ENCODE results near the gene MYCL.
A peak's percentile ranks its signal among the peaks of the same experiment; 100 is the strongest.
"Not testable (repeated sequence)": the region's sequence is repeated elsewhere in the genome, so short reads cannot be mapped to it uniquely, and the experiment has no call there.

MYCL gene

GRCh38 chr1:39885516-39885915, 16.2 kb downstream of the MYCL start:
- Histone ChIP-seq H3K4me3 (no peak overlapping the region), H3K27ac (no peak overlapping the region)
- DNase-seq (ENCODE audit: low spot score) = no peak
- no peak for TF ChIP-seq CTCF (IDR thresholded peaks at IDR 0.05)

GRCh38 chr1:39882152-39882551, 19.6 kb downstream of the MYCL start:
- no peak for TF ChIP-seq CTCF (IDR thresholded peaks at IDR 0.05)
- Histone ChIP-seq H3K27ac (no peak overlapping the region), H3K4me3 (peak overlapping the region; percentile 82)
- no peak for DNase-seq (ENCODE audit: low spot score)

- Histone ChIP-seq H3K27ac (no peak overlapping the region), H3K4me3 (no peak overlapping the region)
- DNase-seq (ENCODE audit: low spot score) = no peak
- TF ChIP-seq CTCF (IDR thresholded peaks at IDR 0.05) = no peak
Measured at GRCh38 chr1:39877980-39878956, 23.4 kb downstream of the MYCL start.

GRCh38 chr1:39877231-39877778, 24.4 kb downstream of the MYCL start:
- DNase-seq (ENCODE audit: low spot score) = no peak
- Histone ChIP-seq H3K4me3 (no peak overlapping the region), H3K27ac (no peak overlapping the region)
- no peak for TF ChIP-seq CTCF (IDR thresholded peaks at IDR 0.05)

GRCh38 chr1:39876144-39876543, 25.6 kb downstream of the MYCL start:
- Histone ChIP-seq H3K27ac (no peak overlapping the region), H3K4me3 (no peak overlapping the region)
- no peak for DNase-seq (ENCODE audit: low spot score)
- TF ChIP-seq CTCF (IDR thresholded peaks at IDR 0.05) = no peak

- DNase-seq (ENCODE audit: low spot score) = no peak
- H3K27ac ChIP-seq = no peak overlapping the region
- no peak for TF ChIP-seq CTCF (IDR thresholded peaks at IDR 0.05)
- no peak overlapping the region for H3K4me3 ChIP-seq
Measured at GRCh38 chr1:39872698-39873097, 29.0 kb downstream of the MYCL start.

- DNase-seq (ENCODE audit: low spot score) = no peak
- no peak overlapping the region for H3K4me3 ChIP-seq
- TF ChIP-seq CTCF (IDR thresholded peaks at IDR 0.05) = no peak
- no peak overlapping the region for H3K27ac ChIP-seq
Measured at GRCh38 chr1:39871796-39872195, 29.9 kb downstream of the MYCL start.

- DNase-seq (ENCODE audit: low spot score); H3K27ac ChIP-seq; H3K4me3 ChIP-seq: not testable (repeated sequence)
Measured at GRCh38 chr1:39871043-39871442, 30.7 kb downstream of the MYCL start.

- not testable (repeated sequence) for DNase-seq (ENCODE audit: low spot score); H3K27ac ChIP-seq; H3K4me3 ChIP-seq
Measured at GRCh38 chr1:39869538-39870112, 32.1 kb downstream of the MYCL start.
